ENCODE measurements around the gene GRM8. TPM values are rescaled to one million over a fixed set of nuclear protein-coding genes. Genes with fewer than 3 reads are reported as not detected.

The GRM8 gene
- total and polyA plus RNA-seq, 4 donors: 0.28 to 4.9 (median 2.8) TPM

DNA sequence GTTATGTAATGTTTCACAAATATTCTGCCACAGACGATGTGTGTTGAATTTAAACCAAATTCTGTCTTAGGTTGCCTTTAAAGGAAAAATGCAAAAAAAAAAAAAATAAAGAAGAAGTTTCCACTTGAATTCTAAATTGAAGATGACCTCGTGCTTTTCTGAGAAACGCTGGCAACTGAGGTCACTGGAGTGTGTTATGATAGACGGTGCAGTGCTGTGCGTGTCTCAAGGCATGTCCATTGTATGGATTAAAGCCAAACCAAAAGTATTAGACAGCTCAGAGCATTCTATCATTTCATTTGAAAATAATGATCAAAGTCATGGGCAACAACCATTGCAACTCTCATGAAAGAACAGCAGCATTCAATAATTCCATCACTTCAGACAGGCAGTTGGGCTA is 483.9 kb downstream of the GRM8 start:
- Histone ChIP-seq H3K27me3 (ENCODE audit: control insufficient read depth in 4 of 4, insufficient read depth in 4 of 4, low read length in 3 of 4) (no peaks in the 10 kb centered on the region), H3K9me3 (ENCODE audit: control insufficient read depth in 4 of 4, low read length in 3 of 4) (no peaks in the 10 kb centered on the region), H3K36me3 (ENCODE audit: control insufficient read depth in 4 of 4, insufficient read depth in 3 of 4, low read depth in 1 of 4, low read length in 3 of 4) (no peaks in the 10 kb centered on the region), H3K4me1 (ENCODE audit: control insufficient read depth in 4 of 4, insufficient read depth in 4 of 4, low read length in 3 of 4) (no peaks in the 10 kb centered on the region), H3K9ac (ENCODE audit: low read depth in 1 of 2, low read length in 2 of 2) (no peak overlapping the region), H3K27ac (ENCODE audit: low read depth in 1 of 2, low read length in 2 of 2) (no peak overlapping the region), H3K4me3 (ENCODE audit: low read depth in 1 of 3, low read length in 3 of 3) (no peak overlapping the region)
- 91% methylated on average over 5 of the region's 5 CpGs for WGBS
- no peak for DNase-seq (ENCODE audit: low spot score)
- no peak for TF ChIP-seq FOXA1 (IDR thresholded peaks at IDR 0.05)

DNA sequence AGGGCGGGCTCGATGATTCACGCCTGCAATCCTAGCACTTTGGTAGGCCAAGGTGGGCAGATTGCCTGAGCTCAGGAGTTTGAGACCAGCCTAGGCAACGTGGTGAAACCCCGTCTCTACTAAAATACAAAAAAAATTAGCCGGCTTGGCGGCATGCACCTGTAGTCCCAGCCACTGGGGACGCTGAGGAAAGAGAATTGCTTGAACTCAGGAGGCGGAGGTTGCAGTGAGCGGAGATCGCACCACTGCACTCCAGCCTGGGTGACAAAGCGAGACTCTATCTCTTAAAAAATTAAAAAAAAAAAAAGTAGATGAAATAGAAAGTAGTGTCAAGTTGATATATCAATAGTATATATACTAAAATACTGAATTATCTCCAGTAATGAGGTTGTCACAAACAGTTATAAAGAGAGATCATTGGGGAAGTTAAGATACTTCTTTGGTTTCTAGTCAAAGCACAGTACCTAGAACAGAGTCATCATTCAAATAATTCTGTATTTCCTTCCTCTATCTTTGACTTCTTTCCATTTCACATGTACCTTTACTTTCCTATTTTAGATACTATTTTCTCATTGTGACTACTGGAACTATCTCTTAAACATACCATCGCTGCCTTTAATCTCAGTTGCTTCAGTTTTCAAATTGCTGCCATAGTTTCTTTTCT is 491.7 kb downstream of the GRM8 start:
- no peaks in the 10 kb centered on the region for H3K9me3 ChIP-seq (ENCODE audit: control insufficient read depth in 4 of 4, low read length in 3 of 4)
- TF ChIP-seq JUND (IDR thresholded peaks at IDR 0.05): no peak
- H3K4me1 ChIP-seq (ENCODE audit: control insufficient read depth in 4 of 4, insufficient read depth in 4 of 4, low read length in 3 of 4): no peaks in the 10 kb centered on the region
- H3K27me3 ChIP-seq (ENCODE audit: control insufficient read depth in 4 of 4, insufficient read depth in 4 of 4, low read length in 3 of 4): no peaks in the 10 kb centered on the region
- no peak for DNase-seq (ENCODE audit: low spot score)
- H3K36me3 ChIP-seq (ENCODE audit: control insufficient read depth in 4 of 4, insufficient read depth in 3 of 4, low read depth in 1 of 4, low read length in 3 of 4): no peaks in the 10 kb centered on the region
- 89% methylated on average over 13 of the region's 13 CpGs for WGBS
- H3K27ac ChIP-seq (ENCODE audit: low read depth in 1 of 2, low read length in 2 of 2): no peak overlapping the region
- H3K9ac ChIP-seq (ENCODE audit: low read depth in 1 of 2, low read length in 2 of 2): no peak overlapping the region
- no peak overlapping the region for H3K4me3 ChIP-seq (ENCODE audit: low read depth in 1 of 3, low read length in 3 of 3)

DNA sequence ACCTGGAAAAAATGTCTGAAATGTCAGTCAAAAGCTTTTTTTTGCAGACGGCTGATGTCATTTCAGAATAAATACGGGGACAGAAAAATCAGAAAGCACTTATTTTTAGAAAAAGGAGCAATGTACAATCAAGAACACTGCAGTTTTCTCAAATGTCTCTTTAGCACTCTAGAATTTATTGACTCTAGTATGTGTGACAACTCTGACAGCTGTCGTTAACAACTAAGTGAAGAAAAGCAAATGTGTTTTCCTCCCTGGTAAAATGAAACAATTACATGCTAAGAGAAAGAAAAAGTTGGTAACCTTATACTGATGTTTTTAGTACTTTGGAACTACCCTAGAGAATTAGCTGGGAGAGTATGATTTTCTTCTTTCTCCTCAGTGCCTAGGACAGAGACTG is 497.4 kb downstream of the GRM8 start:
- no peak overlapping the region for H3K4me3 ChIP-seq (ENCODE audit: low read depth in 1 of 3, low read length in 3 of 3)
- TF ChIP-seq EGR1 (IDR thresholded peaks at IDR 0.05; ENCODE audit: low read depth in 2 of 2): no peak
- TF ChIP-seq, protein P1, sequence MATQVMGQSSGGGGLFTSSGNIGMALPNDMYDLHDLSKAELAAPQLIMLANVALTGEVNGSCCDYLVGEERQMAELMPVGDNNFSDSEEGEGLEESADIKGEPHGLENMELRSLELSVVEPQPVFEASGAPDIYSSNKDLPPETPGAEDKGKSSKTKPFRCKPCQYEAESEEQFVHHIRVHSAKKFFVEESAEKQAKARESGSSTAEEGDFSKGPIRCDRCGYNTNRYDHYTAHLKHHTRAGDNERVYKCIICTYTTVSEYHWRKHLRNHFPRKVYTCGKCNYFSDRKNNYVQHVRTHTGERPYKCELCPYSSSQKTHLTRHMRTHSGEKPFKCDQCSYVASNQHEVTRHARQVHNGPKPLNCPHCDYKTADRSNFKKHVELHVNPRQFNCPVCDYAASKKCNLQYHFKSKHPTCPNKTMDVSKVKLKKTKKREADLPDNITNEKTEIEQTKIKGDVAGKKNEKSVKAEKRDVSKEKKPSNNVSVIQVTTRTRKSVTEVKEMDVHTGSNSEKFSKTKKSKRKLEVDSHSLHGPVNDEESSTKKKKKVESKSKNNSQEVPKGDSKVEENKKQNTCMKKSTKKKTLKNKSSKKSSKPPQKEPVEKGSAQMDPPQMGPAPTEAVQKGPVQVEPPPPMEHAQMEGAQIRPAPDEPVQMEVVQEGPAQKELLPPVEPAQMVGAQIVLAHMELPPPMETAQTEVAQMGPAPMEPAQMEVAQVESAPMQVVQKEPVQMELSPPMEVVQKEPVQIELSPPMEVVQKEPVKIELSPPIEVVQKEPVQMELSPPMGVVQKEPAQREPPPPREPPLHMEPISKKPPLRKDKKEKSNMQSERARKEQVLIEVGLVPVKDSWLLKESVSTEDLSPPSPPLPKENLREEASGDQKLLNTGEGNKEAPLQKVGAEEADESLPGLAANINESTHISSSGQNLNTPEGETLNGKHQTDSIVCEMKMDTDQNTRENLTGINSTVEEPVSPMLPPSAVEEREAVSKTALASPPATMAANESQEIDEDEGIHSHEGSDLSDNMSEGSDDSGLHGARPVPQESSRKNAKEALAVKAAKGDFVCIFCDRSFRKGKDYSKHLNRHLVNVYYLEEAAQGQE (IDR thresholded peaks at IDR 0.05): no peak
- TF ChIP-seq, protein P2, sequence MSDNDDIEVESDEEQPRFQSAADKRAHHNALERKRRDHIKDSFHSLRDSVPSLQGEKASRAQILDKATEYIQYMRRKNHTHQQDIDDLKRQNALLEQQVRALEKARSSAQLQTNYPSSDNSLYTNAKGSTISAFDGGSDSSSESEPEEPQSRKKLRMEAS (IDR thresholded peaks at IDR 0.05): no peak
- no peak for TF ChIP-seq GABPA (IDR thresholded peaks at IDR 0.05 in 1 of 2, conservative IDR thresholded peaks at IDR 0.05 in 1 of 2)
- TF ChIP-seq, protein P3, sequence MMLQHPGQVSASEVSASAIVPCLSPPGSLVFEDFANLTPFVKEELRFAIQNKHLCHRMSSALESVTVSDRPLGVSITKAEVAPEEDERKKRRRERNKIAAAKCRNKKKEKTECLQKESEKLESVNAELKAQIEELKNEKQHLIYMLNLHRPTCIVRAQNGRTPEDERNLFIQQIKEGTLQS (IDR thresholded peaks at IDR 0.05): no peak
- no peak for TF ChIP-seq RAD21 (IDR thresholded peaks at IDR 0.05)
- no peak for TF ChIP-seq HNF4G (IDR thresholded peaks at IDR 0.05)
- no peak for TF ChIP-seq RXRA (IDR thresholded peaks at IDR 0.05)
- TF ChIP-seq FOXA1 (IDR thresholded peaks at IDR 0.05): no peak
- no peaks in the 10 kb centered on the region for H3K27me3 ChIP-seq (ENCODE audit: control insufficient read depth in 4 of 4, insufficient read depth in 4 of 4, low read length in 3 of 4)
- H3K27ac ChIP-seq (ENCODE audit: low read depth in 1 of 2, low read length in 2 of 2): no peak overlapping the region
- no peaks in the 10 kb centered on the region for H3K36me3 ChIP-seq (ENCODE audit: control insufficient read depth in 4 of 4, insufficient read depth in 3 of 4, low read depth in 1 of 4, low read length in 3 of 4)
- whole genome bisulfite sequencing: 82% methylated on average over 3 of the region's 3 CpGs
- H3K4me1 ChIP-seq (ENCODE audit: control insufficient read depth in 4 of 4, insufficient read depth in 4 of 4, low read length in 3 of 4): no peaks in the 10 kb centered on the region
- no peak for DNase-seq (ENCODE audit: low spot score)
- no peaks in the 10 kb centered on the region for H3K9me3 ChIP-seq (ENCODE audit: control insufficient read depth in 4 of 4, low read length in 3 of 4)
- H3K9ac ChIP-seq (ENCODE audit: low read depth in 1 of 2, low read length in 2 of 2): no peak overlapping the region
